Keratinocyte (primary cell): Measurements from ENCODE around the gene RPS6KL1. TPM values are rescaled to one million over a fixed set of nuclear protein-coding genes. Genes with fewer than 3 reads are reported as not detected.

Experiments
- DNase-seq: peaks from one replicate; pipeline ENCODE4 v3.0.0-alpha.2; 2011; ENCODE audit warnings: low read depth, missing footprints, low spot score
- FAIRE-seq: peaks from 2 replicates; lab custom pipeline; 2011; peaks lifted over from hg19 to GRCh38; lab: Jason Lieb, UNC
- H2AFZ ChIP-seq: 2 replicates; pipeline ENCODE4 v1.6.0; 2012; ENCODE audit warnings: low read length, control low read depth, inconsistent platforms; ENCODE audit not compliant: control insufficient read depth
- H3K27ac ChIP-seq: 2 replicates; pipeline ENCODE4 v1.5.1; 2011; ENCODE audit warnings: low read length; ENCODE audit not compliant: control insufficient read depth, insufficient read depth
- H3K27me3 ChIP-seq: 3 replicates; pipeline ENCODE4 v1.6.0; 2011; ENCODE audit warnings: low read length; ENCODE audit not compliant: control insufficient read depth, insufficient read depth; ENCODE audit errors: extremely low read depth
- H3K36me3 ChIP-seq, 2 experiments: 2 replicates in 1 of 2; 3 replicates in 1 of 2; pipeline ENCODE4 v1.5.1; 2011; ENCODE audit warnings: low read length in 2 of 2, mild to moderate bottlenecking in 1 of 2; ENCODE audit not compliant: control insufficient read depth in 2 of 2, insufficient read depth in 2 of 2; ENCODE audit errors: extremely low read depth in 1 of 2
- H3K4me1 ChIP-seq: 3 replicates; pipeline ENCODE4 v1.5.1; 2011; ENCODE audit warnings: low read length; ENCODE audit not compliant: control insufficient read depth, insufficient read depth; ENCODE audit errors: extremely low read depth
- H3K4me2 ChIP-seq: 3 replicates; pipeline ENCODE4 v1.6.0; 2011; ENCODE audit warnings: low read depth, low read length; ENCODE audit not compliant: control insufficient read depth, insufficient read depth; ENCODE audit errors: extremely low read depth
- H3K4me3 ChIP-seq, 3 experiments: fragments of 200-600 bp in 1 of 3; sonication (generic) in 1 of 3; 2 replicates in 2 of 3; 3 replicates in 1 of 3; pipeline ENCODE4 v1.5.1; 2011 to 2016; ENCODE audit warnings: low read length in 3 of 3, mild to moderate bottlenecking in 3 of 3, control low read depth in 2 of 3, inconsistent platforms in 1 of 3, low read depth in 1 of 3, mixed read lengths in 1 of 3, mixed run types in 1 of 3, moderate library complexity in 1 of 3; ENCODE audit not compliant: control insufficient read depth in 2 of 3, insufficient read depth in 2 of 3; ENCODE audit errors: extremely low read depth in 1 of 3
- H3K79me2 ChIP-seq: 2 replicates; pipeline ENCODE4 v1.6.0; 2012; ENCODE audit warnings: low read length; ENCODE audit not compliant: control insufficient read depth, insufficient read depth
- H3K9ac ChIP-seq: 3 replicates; pipeline ENCODE4 v1.6.0; 2011; ENCODE audit warnings: low read length; ENCODE audit not compliant: control insufficient read depth, insufficient read depth; ENCODE audit errors: extremely low read depth
- H3K9me1 ChIP-seq: 3 replicates; pipeline ENCODE4 v1.6.0; 2011; ENCODE audit warnings: low read length; ENCODE audit not compliant: control insufficient read depth, insufficient read depth; ENCODE audit errors: extremely low read depth
- H3K9me3 ChIP-seq: 2 replicates; pipeline ENCODE4 v1.5.1; 2012; ENCODE audit warnings: low read depth, low read length; ENCODE audit not compliant: control insufficient read depth
- H4K20me1 ChIP-seq: 3 replicates; pipeline ENCODE4 v1.6.0; 2011; ENCODE audit warnings: low read length; ENCODE audit not compliant: control insufficient read depth, insufficient read depth; ENCODE audit errors: extremely low read depth
- CTCF ChIP-seq, 3 experiments: IDR thresholded peaks in 1 of 3; conservative IDR thresholded peaks in 1 of 3; optimal IDR thresholded peaks in 1 of 3; 2 replicates in 2 of 3; 3 replicates in 1 of 3; pipeline versions ENCODE3 to v1.5.1; 2011; ENCODE audit warnings: low read length in 3 of 3, mild to moderate bottlenecking in 3 of 3, moderate library complexity in 2 of 3, control low read depth in 1 of 3, inconsistent platforms in 1 of 3; ENCODE audit not compliant: insufficient read depth in 2 of 3; ENCODE audit errors: extremely low read depth in 1 of 3
- EZH2 ChIP-seq: IDR thresholded peaks from one replicate; pipeline ENCODE4 v1.6.1; 2012; ENCODE audit warnings: inconsistent platforms, mild to moderate bottlenecking, low read length, moderate library complexity
- dilution Hi-C: fragments of 300-500 bp; cut with MboI; formaldehyde crosslinking; loops from one replicate; pipeline ENCODE4 v1.7.0; 2020; ENCODE audit warnings: low sequenced_read_pairs; ENCODE audit not compliant: extremely low pct_ligation_motif_present
- polyA minus RNA-seq, 3 experiments: library from RNA; depleted of rRNA, polyadenylated mRNA; stranded (reverse); fragments of >200 nt; gene quantifications; 1 replicate in 1 of 3; 2 replicates in 1 of 3; 3 replicates in 1 of 3; pipeline ENCODE4 v1.2.3, GENCODE V29; 2011
- polyA plus RNA-seq, 5 experiments: library from polyadenylated mRNA; depleted of rRNA in 3 of 5; stranded (reverse) in 3 of 5; stranded (forward) in 1 of 5; unstranded in 1 of 5; fragments of >200 nt; gene quantifications; 1 replicate in 1 of 5; 2 replicates in 3 of 5; 3 replicates in 1 of 5; pipeline versions ENCODE4 v1.2.1 to v1.2.3, GENCODE V29; 2011 to 2012; ENCODE audit warnings: missing spikeins in 2 of 5, low read depth in 1 of 5, low replicate concordance in 1 of 5

RPS6KL1 gene
- 0.19 to 1.8 TPM (median 0.69 TPM) in 3 replicates for polyA plus RNA-seq
- polyA plus RNA-seq (2011; ENCODE audit: low read depth): 0.81 TPM
- 0.38 and 0.49 TPM in 2 replicates for polyA plus RNA-seq (2011; cell fraction: cytosol; rRNA removed)
- 0.78 and 1.0 TPM in 2 replicates for polyA plus RNA-seq (2011; cell fraction: nucleus; rRNA removed)
- 0.51 and 1.0 TPM in 2 replicates for polyA plus RNA-seq (2012; ENCODE audit: low replicate concordance)
- 1.2 to 2.6 TPM in 2 of 3 replicates, not detected in the other for polyA minus RNA-seq
- polyA minus RNA-seq (2011; cell fraction: cytosol; rRNA and poly(A)+ RNA removed): not detected
- 0.11 TPM in 1 of 2 replicates, not detected in the other for polyA minus RNA-seq (2011; cell fraction: nucleus; rRNA and poly(A)+ RNA removed)

- H3K79me2 ChIP-seq: no peaks in the 10 kb centered on the region
- no peaks in the 10 kb centered on the region for H3K9me1 ChIP-seq
- peaks cover under 1% of the 10 kb centered on the region for H3K4me1 ChIP-seq
- H2AFZ ChIP-seq: peak within 1 kb of the TSS; percentile 71
- peak within 1 kb of the TSS; percentile 74 for H3K4me2 ChIP-seq
- no peaks in the 10 kb centered on the region for H3K9me3 ChIP-seq
- DNase-seq (no peak), FAIRE-seq (no peak)
- TF ChIP-seq EZH2 (no peak), CTCF (optimal IDR thresholded peaks at IDR 0.05 in 1 of 3, IDR thresholded peaks at IDR 0.05 in 1 of 3, conservative IDR thresholded peaks at IDR 0.05 in 1 of 3; ENCODE audit: extremely low read depth in 1 of 3, insufficient read depth in 2 of 3, low read length in 3 of 3) (no peak)
- no peaks in the 10 kb centered on the region for H3K27me3 ChIP-seq
- H3K9ac ChIP-seq: peak within 1 kb of the TSS; percentile 72
- peak within 1 kb of the TSS; percentile 51 to 69 (median 68) for H3K4me3 ChIP-seq
- H4K20me1 ChIP-seq: no peaks in the 10 kb centered on the region
- dilution Hi-C loops: no loop called here
- H3K27ac ChIP-seq: no peak within 1 kb of the TSS
- no peaks in the 10 kb centered on the region for H3K36me3 ChIP-seq
Observed at GRCh38 chr14:74922752-74923401, at the start of gene RPS6KL1. TSS of gene RPS6KL1 (minus strand) at chr14:74923260. CDS start at chr14:74921541, 1,719 bp downstream.

- Histone ChIP-seq H3K4me2 (no peak overlapping the region), H3K36me3 (no peaks in the 10 kb centered on the region), H3K27me3 (no peaks in the 10 kb centered on the region), H3K9ac (no peak overlapping the region), H3K9me3 (no peaks in the 10 kb centered on the region), H4K20me1 (no peaks in the 10 kb centered on the region), H3K9me1 (no peaks in the 10 kb centered on the region), H3K27ac (no peak overlapping the region), H3K79me2 (no peaks in the 10 kb centered on the region), H2AFZ (no peak overlapping the region), H3K4me3 (no peak overlapping the region), H3K4me1 (peaks cover 23% of the 10 kb centered on the region)
- FAIRE-seq: no peak
- no peak for DNase-seq
- no peak for TF ChIP-seq CTCF (optimal IDR thresholded peaks at IDR 0.05 in 1 of 3, IDR thresholded peaks at IDR 0.05 in 1 of 3, conservative IDR thresholded peaks at IDR 0.05 in 1 of 3; ENCODE audit: extremely low read depth in 1 of 3, insufficient read depth in 2 of 3, low read length in 3 of 3)
- no peak for TF ChIP-seq EZH2
- dilution Hi-C loops: no loop called here
Observed at GRCh38 chr14:74968811-74969210, 45.8 kb upstream of the RPS6KL1 start.
